Lower lobe of right lung (tissue), 2 donors: Measurements from ENCODE around the gene SF3A2. TPM values are rescaled to one million over a fixed set of nuclear protein-coding genes. Genes with fewer than 3 reads are reported as not detected.
A peak's percentile ranks its signal among the peaks of the same experiment; 100 is the strongest.

Experiments used
- ATAC-seq, 2 donors: fragments of 200-7000 bp; cut with Tn5 transposase; one replicate each; pipeline ENCODE4 v1.9.1; 2020 to 2022; ENCODE audit warnings: mild to moderate bottlenecking in 2 of 2, moderate library complexity in 2 of 2
- DNase-seq: peaks from one replicate; pipeline ENCODE4 v3.0.0-alpha.2; 2020
- H3K27ac ChIP-seq: fragments of 200-600 bp; one replicate; pipeline ENCODE4 v1.8.0; 2022
- H3K27me3 ChIP-seq: fragments of 200-600 bp; one replicate; pipeline ENCODE4 v1.8.0; 2022; ENCODE audit warnings: low read depth
- H3K36me3 ChIP-seq: fragments of 200-600 bp; one replicate; pipeline ENCODE4 v1.8.0; 2022; ENCODE audit warnings: mild to moderate bottlenecking
- H3K4me1 ChIP-seq: fragments of 200-600 bp; one replicate; pipeline ENCODE4 v1.8.0; 2022
- H3K4me3 ChIP-seq: fragments of 200-600 bp; one replicate; pipeline ENCODE4 v1.8.0; 2022; ENCODE audit warnings: mild to moderate bottlenecking
- H3K9me3 ChIP-seq: fragments of 200-600 bp; one replicate; pipeline ENCODE4 v1.8.0; 2022
- intact Hi-C: fragments of 100-400 bp; cut with DNase I; formaldehyde crosslinking; loops from one replicate; pipeline ENCODE4 v1.11.0; 2022
- total RNA-seq: library from RNA; stranded (reverse); fragmentation: NEBNext Ultra II Directional; extraction: Animal tissue kit (Norgen Biotek cat#: 25700); gene quantifications from one replicate; pipeline ENCODE4 v1.2.1, GENCODE V29; 2021
- TF ChIP-seq, protein P1 (sequence below): fragments of 200-600 bp; IDR thresholded peaks from one replicate; pipeline ENCODE4 v1.8.0; 2022; ENCODE audit warnings: antibody characterized with exemption, mild to moderate bottlenecking
- donor health status: DM: no; HTN: yes; CAD: no; lungs with severe emphysema.

Gene SF3A2
- total RNA-seq, 1 donor from 2014 or later: 55.6 TPM

DNA sequence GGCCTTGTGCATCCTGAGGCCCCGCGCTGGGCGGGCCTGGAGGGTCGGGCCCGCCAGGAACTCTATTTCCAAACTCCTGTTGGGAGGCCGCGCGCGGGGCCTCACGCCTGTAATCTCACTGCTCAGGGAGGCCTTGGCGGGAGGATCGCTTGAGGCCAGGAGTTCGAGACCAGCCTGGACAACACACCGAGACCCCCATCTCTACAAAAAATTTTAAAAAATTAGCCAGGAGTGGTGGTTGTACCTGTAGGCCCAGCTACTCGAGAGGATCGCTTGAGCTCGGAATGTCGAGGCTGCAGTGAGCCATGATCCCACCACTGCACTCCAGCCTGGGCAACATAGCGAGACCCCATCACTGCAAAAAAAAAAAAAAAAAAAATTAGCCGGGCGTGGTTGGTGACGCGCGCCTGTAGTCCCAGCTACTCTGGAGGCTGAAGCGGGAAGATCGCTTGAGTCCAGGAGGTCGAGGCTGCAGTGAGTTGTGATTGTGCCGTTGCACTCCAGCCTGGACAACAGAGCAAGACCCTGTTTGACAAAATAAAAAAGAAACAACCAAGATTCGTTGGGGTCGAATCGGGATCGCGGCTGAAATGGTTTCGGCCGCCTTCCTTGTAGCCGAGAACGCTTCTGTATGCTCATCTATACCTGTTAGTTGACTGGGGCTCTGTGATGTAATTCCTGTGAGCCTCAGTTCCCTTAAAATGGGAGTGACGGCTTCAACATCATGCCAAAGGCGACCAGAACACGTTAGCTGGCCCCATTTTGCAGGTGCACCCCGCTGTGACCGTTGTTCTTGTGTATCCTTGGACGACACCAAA, 636 bp downstream of the SF3A2 start:
- Histone ChIP-seq H3K4me3 (peak overlapping the region; percentile 99), H3K36me3 (peaks cover 21% of the 10 kb centered on the region), H3K27me3 (no peaks in the 10 kb centered on the region), H3K4me1 (peaks cover 66% of the 10 kb centered on the region), H3K9me3 (no peaks in the 10 kb centered on the region), H3K27ac (peak overlapping the region; percentile 99)
- intact Hi-C loops: no loop called here
- no peak for DNase-seq
- TF ChIP-seq, protein P1, sequence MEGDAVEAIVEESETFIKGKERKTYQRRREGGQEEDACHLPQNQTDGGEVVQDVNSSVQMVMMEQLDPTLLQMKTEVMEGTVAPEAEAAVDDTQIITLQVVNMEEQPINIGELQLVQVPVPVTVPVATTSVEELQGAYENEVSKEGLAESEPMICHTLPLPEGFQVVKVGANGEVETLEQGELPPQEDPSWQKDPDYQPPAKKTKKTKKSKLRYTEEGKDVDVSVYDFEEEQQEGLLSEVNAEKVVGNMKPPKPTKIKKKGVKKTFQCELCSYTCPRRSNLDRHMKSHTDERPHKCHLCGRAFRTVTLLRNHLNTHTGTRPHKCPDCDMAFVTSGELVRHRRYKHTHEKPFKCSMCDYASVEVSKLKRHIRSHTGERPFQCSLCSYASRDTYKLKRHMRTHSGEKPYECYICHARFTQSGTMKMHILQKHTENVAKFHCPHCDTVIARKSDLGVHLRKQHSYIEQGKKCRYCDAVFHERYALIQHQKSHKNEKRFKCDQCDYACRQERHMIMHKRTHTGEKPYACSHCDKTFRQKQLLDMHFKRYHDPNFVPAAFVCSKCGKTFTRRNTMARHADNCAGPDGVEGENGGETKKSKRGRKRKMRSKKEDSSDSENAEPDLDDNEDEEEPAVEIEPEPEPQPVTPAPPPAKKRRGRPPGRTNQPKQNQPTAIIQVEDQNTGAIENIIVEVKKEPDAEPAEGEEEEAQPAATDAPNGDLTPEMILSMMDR: no peak
- ATAC-seq: no peak

DNA sequence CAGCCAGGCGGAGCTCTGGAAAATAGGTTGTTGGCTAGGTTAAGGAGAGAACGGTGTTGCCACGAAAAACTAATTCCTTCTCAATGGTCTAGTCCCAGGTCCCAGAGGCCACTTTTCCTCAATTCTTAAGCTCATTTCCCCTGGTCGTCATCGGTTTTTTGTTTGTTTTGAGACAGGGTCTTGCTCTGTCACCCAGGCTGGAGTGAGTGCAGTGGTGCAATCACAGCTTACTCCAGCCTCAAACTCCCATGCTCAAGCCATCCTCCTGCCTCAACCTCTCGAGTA, 1.2 kb downstream of the SF3A2 start:
- H3K27me3 ChIP-seq: no peaks in the 10 kb centered on the region
- ATAC-seq (no peak), DNase-seq (no peak)
- intact Hi-C loops: no loop called here
- no peaks in the 10 kb centered on the region for H3K9me3 ChIP-seq
- peaks cover 20% of the 10 kb centered on the region for H3K36me3 ChIP-seq
- H3K27ac ChIP-seq: peak overlapping the region; percentile 99
- H3K4me1 ChIP-seq: peaks cover 71% of the 10 kb centered on the region
- TF ChIP-seq, protein P1: no peak
- H3K4me3 ChIP-seq: peak overlapping the region; percentile 99

DNA sequence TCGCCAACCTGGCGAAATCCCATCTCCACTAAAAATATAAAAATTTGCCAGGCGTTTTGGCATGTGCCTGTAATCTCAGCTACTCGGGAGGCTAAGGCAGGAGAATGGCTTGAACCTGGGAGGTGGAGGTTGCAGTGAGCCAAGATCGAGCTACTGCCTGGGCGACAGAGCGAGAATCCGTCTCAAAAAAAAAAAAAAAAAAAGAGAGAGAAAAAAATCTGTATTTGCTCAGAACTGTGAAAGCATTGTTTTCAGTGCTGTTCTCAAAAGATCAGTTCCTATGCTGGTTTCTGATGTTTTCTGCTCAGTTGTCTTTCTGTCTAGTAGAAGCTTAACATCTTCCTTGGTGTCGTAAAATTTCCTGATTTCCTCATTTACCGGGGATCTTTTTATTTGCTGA, 2.5 kb downstream of the SF3A2 start:
- Histone ChIP-seq H3K27me3 (no peaks in the 10 kb centered on the region), H3K9me3 (no peaks in the 10 kb centered on the region), H3K4me3 (peak overlapping the region; percentile 51), H3K27ac (peak overlapping the region; percentile 73), H3K36me3 (peaks cover 20% of the 10 kb centered on the region), H3K4me1 (peaks cover 76% of the 10 kb centered on the region)
- ATAC-seq (no peak), DNase-seq (no peak)
- intact Hi-C loops: no loop called here
- TF ChIP-seq, protein P1: no peak

DNA sequence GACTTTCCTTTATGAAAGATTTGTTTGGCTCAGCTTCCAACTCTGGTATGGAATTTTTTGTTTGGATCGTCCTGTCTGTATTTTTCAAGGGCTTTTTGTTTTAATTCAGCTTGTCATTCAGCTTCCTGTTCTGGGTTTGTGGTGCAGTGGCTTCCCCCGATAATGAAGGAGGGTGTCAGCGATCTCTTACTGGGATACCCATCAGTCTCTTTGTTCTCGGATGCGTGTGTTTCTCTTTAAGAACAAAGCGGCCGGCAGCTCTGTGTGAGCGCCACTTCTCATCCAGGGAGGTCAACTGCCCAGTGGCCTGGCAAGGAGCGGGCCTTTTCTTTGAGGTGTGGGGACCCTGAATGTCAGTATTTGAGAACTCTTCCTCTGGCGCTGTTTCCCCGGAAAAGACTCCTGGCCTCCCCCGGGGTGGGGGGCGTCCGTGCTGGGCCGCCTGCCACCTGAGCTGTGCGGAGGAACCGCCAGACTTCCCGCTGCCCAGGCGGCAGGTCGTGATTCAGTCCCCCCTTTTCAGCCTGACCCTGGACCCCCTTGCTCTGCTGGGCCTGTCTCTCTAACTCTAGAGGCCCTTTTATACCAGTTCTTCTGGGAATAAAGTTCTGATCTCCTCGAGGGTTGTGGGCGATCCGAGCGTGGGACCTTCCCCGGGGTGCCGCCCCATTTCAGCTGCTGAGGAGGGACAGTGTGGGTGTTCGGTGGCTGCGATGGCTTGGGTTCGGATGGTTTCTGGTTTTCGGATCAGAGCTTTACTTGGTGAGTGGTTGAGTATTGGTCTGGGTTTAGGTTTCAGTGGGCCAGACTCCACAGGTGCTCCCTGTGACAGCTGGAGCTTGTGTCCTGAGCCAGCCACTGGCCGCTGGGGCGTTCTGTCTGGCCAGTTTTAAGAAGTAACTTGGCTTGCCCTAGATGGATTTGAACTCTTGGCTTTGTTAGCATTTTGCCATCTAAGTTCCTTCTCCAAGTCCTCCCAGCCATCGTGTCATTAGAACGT, 3.4 kb downstream of the SF3A2 start:
- Histone ChIP-seq H3K36me3 (peaks cover 28% of the 10 kb centered on the region), H3K27ac (peak overlapping the region; percentile 73), H3K27me3 (no peaks in the 10 kb centered on the region), H3K4me1 (peaks cover 67% of the 10 kb centered on the region), H3K9me3 (no peaks in the 10 kb centered on the region), H3K4me3 (peak overlapping the region; percentile 51)
- DNase-seq: no peak
- ATAC-seq: no peak
- TF ChIP-seq, protein P1: no peak
- intact Hi-C loops: no loop called here

DNA sequence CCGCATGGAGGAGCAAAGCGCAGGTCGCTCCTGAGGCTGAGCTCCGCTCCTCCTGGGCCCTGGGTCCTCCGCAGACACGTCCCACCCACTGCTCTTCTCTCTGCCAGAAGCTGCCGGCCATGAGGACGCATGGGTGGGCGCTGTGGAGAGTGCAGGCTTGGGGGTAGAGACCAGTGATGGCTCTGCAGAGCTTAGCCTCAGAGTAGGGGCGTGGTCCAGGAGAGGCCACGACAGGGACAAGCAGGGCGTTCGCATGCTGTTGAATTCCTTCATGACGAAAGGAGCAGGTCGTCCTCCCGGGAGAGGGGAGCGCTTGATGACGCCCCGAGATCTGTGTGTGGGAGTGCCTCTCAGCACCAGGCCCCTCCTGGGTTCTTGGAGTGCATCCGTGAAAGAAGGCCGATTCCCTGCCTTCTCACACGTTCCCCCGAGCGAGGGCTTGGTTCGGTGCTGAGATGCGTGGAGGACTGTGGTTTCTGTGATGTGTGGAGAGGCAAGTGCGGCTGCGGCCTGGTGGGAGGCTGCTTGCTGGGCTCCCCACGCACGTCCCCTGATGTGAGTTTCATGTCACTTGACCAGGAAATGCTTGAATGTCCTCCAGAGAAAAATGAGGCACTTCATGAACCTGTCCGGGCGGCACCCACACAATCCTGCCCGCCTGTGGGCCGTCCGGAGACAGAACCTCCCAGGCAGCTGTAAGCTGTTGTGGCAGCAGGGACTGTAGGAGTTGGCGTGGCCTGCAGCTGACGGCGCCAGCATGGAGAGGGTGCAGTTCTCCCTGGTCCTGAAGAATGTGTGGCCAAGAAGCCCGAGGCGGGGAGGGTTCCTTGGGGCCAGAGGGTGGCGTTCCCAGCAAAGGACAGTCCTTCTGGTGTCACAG, 4.5 kb downstream of the SF3A2 start:
- intact Hi-C loops: no loop called here
- DNase-seq (peak; percentile 73), ATAC-seq (peak; percentile 54 to 57)
- H3K9me3 ChIP-seq: no peaks in the 10 kb centered on the region
- peaks cover 38% of the 10 kb centered on the region for H3K36me3 ChIP-seq
- H3K4me1 ChIP-seq: peaks cover 64% of the 10 kb centered on the region
- H3K27me3 ChIP-seq: no peaks in the 10 kb centered on the region
- H3K27ac ChIP-seq: peak overlapping the region; percentile 73
- H3K4me3 ChIP-seq: peak overlapping the region; percentile 51
- TF ChIP-seq, protein P1: no peak
